ENCODE measurements around the gene GPR84.

DNA sequence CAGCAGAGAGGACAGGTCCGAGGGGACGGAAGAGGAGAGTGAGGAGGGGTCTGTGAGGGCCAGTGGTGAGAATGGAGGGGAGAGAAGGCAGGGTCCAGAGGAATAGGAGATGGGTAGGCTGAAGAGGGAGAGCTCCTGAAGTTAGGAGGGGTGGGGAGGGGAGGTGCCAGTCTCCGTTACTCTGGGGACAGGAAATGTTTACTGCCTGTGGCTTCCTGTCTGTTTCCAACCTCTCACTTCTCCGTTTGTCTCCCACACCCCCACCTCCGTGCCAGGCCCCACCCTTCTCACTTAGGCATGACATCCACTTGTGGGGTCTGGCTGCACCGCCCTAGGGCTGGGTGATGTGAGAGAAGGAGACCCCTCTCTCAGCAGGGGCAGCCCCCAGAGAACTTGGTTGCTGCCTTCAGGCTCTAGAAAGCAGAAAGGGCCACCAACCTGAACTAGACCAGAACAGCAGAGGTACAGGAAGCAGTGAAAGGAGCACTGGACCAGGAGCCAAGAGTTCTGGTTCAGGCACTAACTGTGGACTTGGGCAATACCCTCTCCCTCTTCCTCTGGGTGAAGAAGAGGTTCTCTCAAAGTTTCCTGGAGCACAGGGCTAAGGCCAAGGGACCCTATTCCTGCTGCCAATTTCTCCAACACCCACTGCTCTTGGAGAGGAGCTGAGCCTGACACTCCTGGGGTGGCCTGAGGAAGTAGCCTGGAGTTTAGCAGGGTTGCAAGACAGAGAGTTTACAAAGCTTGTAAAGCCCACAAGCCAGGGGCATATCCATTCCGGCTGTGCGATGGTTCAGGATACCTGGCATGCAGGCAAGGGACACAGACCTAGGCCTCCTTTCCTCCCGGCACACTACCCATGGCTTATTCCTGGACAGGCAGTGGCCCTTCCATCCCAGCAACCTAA is 49.3 kb upstream of the GPR84 start:
- TF ChIP-seq, protein P1, sequence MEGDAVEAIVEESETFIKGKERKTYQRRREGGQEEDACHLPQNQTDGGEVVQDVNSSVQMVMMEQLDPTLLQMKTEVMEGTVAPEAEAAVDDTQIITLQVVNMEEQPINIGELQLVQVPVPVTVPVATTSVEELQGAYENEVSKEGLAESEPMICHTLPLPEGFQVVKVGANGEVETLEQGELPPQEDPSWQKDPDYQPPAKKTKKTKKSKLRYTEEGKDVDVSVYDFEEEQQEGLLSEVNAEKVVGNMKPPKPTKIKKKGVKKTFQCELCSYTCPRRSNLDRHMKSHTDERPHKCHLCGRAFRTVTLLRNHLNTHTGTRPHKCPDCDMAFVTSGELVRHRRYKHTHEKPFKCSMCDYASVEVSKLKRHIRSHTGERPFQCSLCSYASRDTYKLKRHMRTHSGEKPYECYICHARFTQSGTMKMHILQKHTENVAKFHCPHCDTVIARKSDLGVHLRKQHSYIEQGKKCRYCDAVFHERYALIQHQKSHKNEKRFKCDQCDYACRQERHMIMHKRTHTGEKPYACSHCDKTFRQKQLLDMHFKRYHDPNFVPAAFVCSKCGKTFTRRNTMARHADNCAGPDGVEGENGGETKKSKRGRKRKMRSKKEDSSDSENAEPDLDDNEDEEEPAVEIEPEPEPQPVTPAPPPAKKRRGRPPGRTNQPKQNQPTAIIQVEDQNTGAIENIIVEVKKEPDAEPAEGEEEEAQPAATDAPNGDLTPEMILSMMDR (IDR thresholded peaks at IDR 0.05), result no peak
- no peak for TF ChIP-seq POLR2A (IDR thresholded peaks at IDR 0.05; ENCODE audit: low read length)
- TF ChIP-seq RCOR1 (IDR thresholded peaks at IDR 0.05; ENCODE audit: low read depth, low read length), result no peak
- TF ChIP-seq CBX8 (IDR thresholded peaks at IDR 0.05), result no peak
- TF ChIP-seq MYC (IDR thresholded peaks at IDR 0.05; ENCODE audit: borderline replicate concordance, low read length), result no peak
- no peak for TF ChIP-seq JUNB (IDR thresholded peaks at IDR 0.05)
- no peak for TF ChIP-seq NFE2L2 (conservative IDR thresholded peaks at IDR 0.05; ENCODE audit: low read length)
- no peak for TF ChIP-seq TP53 (CRISPR knock-in tag; IDR thresholded peaks at IDR 0.05)
- no peak for TF ChIP-seq KDM1A (IDR thresholded peaks at IDR 0.05; ENCODE audit: low read depth)
- TF ChIP-seq CEBPB (IDR thresholded peaks at IDR 0.05), result no peak
